DOHH2 (cell line): ENCODE data around the gene ABHD12.

Experiments used
- H3F3A ChIP-seq: fragments of 200-600 bp; sonication (generic), shearing (Covaris generic); 2 replicates; pipeline ENCODE4 v1.6.0; 2016; ENCODE audit warnings: antibody characterized with exemption, mild to moderate bottlenecking; ENCODE audit not compliant: control insufficient read depth, insufficient read depth
- H3K27ac ChIP-seq: fragments of 200-600 bp; sonication (generic); 2 replicates; pipeline ENCODE4 v1.5.1; 2014; ENCODE audit warnings: low read depth, mild to moderate bottlenecking, low read length, moderate library complexity
- H3K27me3 ChIP-seq: fragments of 200-600 bp; sonication (generic); 2 replicates; pipeline ENCODE4 v1.6.1; 2014; ENCODE audit warnings: mild to moderate bottlenecking, low read length, mixed read lengths; ENCODE audit not compliant: control insufficient read depth
- H3K36me3 ChIP-seq: fragments of 200-600 bp; sonication (generic); 2 replicates; pipeline ENCODE4 v1.6.1; 2014; ENCODE audit warnings: mild to moderate bottlenecking, low read length, moderate library complexity, mixed read lengths; ENCODE audit not compliant: control insufficient read depth
- H3K4me1 ChIP-seq: fragments of 200-600 bp; sonication (generic); 2 replicates; pipeline ENCODE4 v1.6.1; 2014; ENCODE audit warnings: mild to moderate bottlenecking, low read length, mixed read lengths; ENCODE audit not compliant: control insufficient read depth
- H3K4me2 ChIP-seq: fragments of 200-600 bp; sonication (generic); 2 replicates; pipeline ENCODE4 v1.6.0; 2014; ENCODE audit warnings: mild to moderate bottlenecking, low read length, moderate library complexity
- H3K4me3 ChIP-seq: fragments of 200-600 bp; sonication (generic); 2 replicates; pipeline ENCODE4 v1.5.1; 2014; ENCODE audit warnings: mild to moderate bottlenecking, low read length, mixed read lengths
- H3K79me2 ChIP-seq: fragments of 200-600 bp; sonication (generic); 2 replicates; pipeline ENCODE4 v1.6.1; 2014; ENCODE audit warnings: mild to moderate bottlenecking, low read length, mixed read lengths; ENCODE audit not compliant: control insufficient read depth
- H3K9me2 ChIP-seq: fragments of 200-600 bp; sonication (generic); replicated peaks from 2 replicates; pipeline ENCODE4 v1.6.1; 2014; ENCODE audit warnings: mild to moderate bottlenecking, low read length, mixed read lengths; ENCODE audit not compliant: control insufficient read depth
- H3K9me3 ChIP-seq: fragments of 200-600 bp; sonication (generic); 2 replicates; pipeline ENCODE4 v1.6.1; 2014; ENCODE audit warnings: antibody characterized with exemption, low read length, mixed read lengths; ENCODE audit not compliant: control insufficient read depth, insufficient read depth
- H4K20me1 ChIP-seq: fragments of 200-600 bp; sonication (generic); 2 replicates; pipeline ENCODE4 v1.6.0; 2014; ENCODE audit warnings: low read depth, mild to moderate bottlenecking, antibody characterized with exemption, low read length, moderate library complexity; ENCODE audit not compliant: control insufficient read depth, insufficient read depth
- EZH2phosphoT487 ChIP-seq: fragments of 200-600 bp; sonication (generic); IDR thresholded peaks from 2 replicates; pipeline ENCODE4 v1.6.1; 2017; ENCODE audit warnings: borderline replicate concordance, mild to moderate bottlenecking, antibody characterized with exemption, low read length, moderate library complexity, mixed read lengths
- TF ChIP-seq, protein P1 (sequence below): fragments of 200-600 bp; sonication (generic); IDR thresholded peaks from one replicate; pipeline ENCODE4 v1.5.1; 2014; ENCODE audit warnings: antibody characterized with exemption, mild to moderate bottlenecking, low read depth, low read length; ENCODE audit not compliant: poor library complexity, severe bottlenecking

Gene ABHD12

DNA sequence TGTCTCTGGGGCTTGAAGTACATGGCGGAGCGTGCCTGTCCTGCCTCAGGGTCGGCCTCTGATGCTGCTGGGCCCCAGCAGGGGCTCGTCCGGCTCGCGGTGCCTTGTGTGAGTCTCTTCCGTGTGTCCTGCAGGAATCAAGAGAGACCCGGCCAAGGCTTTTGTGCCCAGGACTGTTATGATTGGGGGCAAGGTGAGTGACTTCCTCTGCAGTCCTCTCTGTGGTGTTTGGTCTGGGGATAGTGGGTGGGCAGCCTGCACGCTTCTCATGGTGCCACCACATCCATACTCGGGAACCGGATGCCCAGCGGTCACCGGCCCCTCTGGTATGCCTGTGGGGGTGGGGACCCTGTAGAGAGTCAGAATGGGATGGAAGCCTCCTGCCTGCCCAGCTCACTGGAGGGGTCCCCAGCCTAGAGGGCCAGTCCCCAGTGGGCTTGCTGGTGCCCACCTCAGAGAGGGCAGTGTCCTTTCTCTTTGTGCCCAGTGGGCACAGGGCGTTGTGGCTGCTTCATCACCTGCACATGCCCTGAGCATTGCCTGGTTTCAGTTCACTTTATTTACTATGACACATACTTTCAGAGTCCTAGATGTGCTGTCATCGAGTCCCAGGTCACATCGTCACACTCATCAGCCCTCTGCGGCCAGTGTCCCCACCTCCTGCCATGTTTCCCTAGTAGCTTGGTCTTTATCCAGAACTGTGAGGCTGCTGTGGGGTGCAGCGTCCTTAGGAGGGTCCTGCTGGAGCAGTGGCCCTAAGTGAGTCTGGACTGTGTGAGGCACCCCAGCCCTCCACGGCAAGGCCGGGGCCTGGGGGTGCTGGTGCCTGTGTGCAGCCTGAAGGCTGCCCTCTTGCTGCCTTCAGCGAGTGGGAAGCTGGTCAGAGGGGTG, 102.1 kb downstream of the ABHD12 start:
- Histone ChIP-seq H3K9me3 (no peaks in the 10 kb centered on the region), H3K36me3 (peaks cover 11% of the 10 kb centered on the region; the same call in 1 of the 2 replicates)

DNA sequence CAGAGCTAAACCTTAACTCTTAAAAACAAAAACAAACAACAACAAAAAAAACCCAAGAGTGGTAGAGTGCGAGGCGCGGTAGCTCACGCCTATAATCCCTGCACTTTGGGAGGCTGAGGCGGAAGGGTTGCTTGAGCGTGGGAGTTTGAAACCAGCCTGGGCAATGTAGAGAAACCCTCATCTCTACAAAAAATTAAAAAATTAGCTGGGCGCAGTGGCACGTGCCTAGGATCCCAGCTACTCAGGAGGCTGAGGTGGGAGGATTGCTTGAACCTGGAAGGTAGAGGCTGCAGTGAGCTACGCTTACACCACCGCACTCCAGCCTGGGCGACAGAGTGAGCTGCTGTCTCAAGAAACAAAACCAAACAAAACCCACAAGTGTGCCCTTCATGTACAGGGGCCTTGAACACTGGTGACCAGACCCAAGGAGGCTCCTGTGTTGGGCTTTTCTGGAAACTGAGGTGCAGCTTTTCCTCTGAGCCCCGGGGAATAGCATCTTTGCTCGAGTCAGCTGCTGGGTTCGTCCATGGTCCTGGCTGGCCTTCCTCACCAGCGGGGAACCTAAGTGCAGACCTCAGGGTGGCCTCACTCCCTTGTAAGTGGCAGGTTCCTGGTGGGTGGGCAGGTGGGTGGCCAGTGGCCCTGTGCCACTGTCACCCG, 102.9 kb downstream of the ABHD12 start:
- Histone ChIP-seq H3K27ac (no peak overlapping the region), H3K4me2 (no peak overlapping the region), H3K36me3 (peaks cover 11% of the 10 kb centered on the region; the same call in 1 of the 2 replicates), H3K27me3 (no peaks in the 10 kb centered on the region), H3F3A (no peaks in the 10 kb centered on the region), H3K4me3 (no peak overlapping the region), H3K4me1 (peaks cover 2% of the 10 kb centered on the region), H4K20me1 (peaks cover 2% of the 10 kb centered on the region), H3K79me2 (no peaks in the 10 kb centered on the region), H3K9me3 (no peaks in the 10 kb centered on the region), H3K9me2 (no peaks in the 10 kb centered on the region)
- TF ChIP-seq, protein P1, sequence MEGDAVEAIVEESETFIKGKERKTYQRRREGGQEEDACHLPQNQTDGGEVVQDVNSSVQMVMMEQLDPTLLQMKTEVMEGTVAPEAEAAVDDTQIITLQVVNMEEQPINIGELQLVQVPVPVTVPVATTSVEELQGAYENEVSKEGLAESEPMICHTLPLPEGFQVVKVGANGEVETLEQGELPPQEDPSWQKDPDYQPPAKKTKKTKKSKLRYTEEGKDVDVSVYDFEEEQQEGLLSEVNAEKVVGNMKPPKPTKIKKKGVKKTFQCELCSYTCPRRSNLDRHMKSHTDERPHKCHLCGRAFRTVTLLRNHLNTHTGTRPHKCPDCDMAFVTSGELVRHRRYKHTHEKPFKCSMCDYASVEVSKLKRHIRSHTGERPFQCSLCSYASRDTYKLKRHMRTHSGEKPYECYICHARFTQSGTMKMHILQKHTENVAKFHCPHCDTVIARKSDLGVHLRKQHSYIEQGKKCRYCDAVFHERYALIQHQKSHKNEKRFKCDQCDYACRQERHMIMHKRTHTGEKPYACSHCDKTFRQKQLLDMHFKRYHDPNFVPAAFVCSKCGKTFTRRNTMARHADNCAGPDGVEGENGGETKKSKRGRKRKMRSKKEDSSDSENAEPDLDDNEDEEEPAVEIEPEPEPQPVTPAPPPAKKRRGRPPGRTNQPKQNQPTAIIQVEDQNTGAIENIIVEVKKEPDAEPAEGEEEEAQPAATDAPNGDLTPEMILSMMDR: no peak
- no peak for TF ChIP-seq EZH2phosphoT487

More for the DNA sequence above, 102.1 kb downstream of the ABHD12 start:
- Histone ChIP-seq H3K27me3 (no peaks in the 10 kb centered on the region), H3K27ac (no peak overlapping the region), H3K4me1 (no peaks in the 10 kb centered on the region), H4K20me1 (no peaks in the 10 kb centered on the region), H3K4me3 (no peak overlapping the region), H3K9me2 (no peaks in the 10 kb centered on the region), H3K79me2 (no peaks in the 10 kb centered on the region), H3K4me2 (no peak overlapping the region), H3F3A (no peaks in the 10 kb centered on the region)
- TF ChIP-seq, protein P1: no peak
- TF ChIP-seq EZH2phosphoT487: no peak

DNA sequence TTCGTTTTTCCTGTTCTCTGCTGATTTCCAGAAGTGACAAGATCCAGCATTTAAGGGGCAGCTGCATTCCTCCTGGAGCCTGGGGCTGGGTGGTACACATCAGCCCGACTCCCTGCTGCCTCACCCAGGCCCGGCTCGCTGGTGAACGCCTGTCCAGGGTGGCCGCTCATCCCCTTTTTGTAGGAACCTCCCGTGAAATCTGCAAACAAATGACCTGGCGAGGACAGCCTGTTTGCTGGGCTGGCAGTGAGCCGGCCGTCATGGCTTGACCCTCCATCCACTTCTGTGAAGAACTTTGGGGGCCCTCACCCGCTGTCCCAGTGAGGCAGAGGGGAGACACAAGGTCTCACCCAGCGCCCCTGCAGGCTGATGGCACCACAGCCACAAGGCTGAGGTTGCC, 103.7 kb downstream of the ABHD12 start:
- TF ChIP-seq, protein P1: no peak
- TF ChIP-seq EZH2phosphoT487: no peak
- H3K4me3 ChIP-seq: no peak overlapping the region
- no peak overlapping the region for H3K27ac ChIP-seq
- H4K20me1 ChIP-seq: peaks cover 9% of the 10 kb centered on the region
- no peaks in the 10 kb centered on the region for H3K27me3 ChIP-seq
- no peak overlapping the region for H3K4me2 ChIP-seq
- peaks cover 10% of the 10 kb centered on the region for H3K4me1 ChIP-seq
- no peaks in the 10 kb centered on the region for H3F3A ChIP-seq
- H3K79me2 ChIP-seq: no peaks in the 10 kb centered on the region
- H3K9me2 ChIP-seq: no peaks in the 10 kb centered on the region
- H3K36me3 ChIP-seq: peaks cover 14% of the 10 kb centered on the region; the same call in 1 of the 2 replicates
- no peaks in the 10 kb centered on the region for H3K9me3 ChIP-seq
